ENCODE data around the gene TAF13.
"Not testable (repeated sequence)": the region's sequence is repeated elsewhere in the genome, so short reads cannot be mapped to it uniquely, and the experiment has no call there.

The TAF13 gene

DNA sequence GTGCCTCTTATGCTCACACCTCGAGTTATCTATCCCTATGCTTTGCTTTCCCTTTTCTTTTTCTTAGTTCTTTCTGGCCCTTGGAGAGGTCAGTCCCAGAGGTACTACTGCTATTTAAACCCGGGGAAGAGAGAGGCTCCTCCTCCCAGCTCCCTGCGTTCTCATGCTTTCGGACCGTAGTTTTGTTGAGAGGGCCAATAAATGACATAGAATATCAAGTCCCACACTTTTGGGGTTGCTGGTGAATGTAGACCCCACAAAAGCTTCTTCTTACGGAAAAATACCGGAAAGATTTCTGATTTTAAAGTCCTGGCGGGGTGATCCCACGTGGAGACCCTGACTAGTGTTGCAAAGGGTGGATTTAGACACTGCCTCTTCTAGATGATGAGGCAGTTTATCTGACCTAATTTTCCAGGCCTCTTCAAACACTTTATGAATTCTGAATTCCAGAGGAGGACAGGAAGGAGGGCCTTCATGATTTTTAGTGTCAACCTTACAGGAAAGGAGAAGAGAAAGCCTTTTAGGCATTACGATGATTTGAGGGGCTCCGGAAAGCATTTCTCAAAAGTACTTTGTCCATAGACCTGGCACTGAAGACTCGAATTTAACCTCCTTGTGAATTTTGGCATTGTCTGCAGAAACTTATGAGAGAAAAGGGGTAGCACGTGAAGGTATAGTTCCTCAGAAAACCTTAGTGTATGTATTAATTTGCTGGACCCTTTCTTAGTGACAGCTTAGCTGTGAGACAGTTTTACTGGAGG lies 15.5 kb upstream of the TAF13 start:
- no peak for DNase-seq (ENCODE audit: low read depth)

DNA sequence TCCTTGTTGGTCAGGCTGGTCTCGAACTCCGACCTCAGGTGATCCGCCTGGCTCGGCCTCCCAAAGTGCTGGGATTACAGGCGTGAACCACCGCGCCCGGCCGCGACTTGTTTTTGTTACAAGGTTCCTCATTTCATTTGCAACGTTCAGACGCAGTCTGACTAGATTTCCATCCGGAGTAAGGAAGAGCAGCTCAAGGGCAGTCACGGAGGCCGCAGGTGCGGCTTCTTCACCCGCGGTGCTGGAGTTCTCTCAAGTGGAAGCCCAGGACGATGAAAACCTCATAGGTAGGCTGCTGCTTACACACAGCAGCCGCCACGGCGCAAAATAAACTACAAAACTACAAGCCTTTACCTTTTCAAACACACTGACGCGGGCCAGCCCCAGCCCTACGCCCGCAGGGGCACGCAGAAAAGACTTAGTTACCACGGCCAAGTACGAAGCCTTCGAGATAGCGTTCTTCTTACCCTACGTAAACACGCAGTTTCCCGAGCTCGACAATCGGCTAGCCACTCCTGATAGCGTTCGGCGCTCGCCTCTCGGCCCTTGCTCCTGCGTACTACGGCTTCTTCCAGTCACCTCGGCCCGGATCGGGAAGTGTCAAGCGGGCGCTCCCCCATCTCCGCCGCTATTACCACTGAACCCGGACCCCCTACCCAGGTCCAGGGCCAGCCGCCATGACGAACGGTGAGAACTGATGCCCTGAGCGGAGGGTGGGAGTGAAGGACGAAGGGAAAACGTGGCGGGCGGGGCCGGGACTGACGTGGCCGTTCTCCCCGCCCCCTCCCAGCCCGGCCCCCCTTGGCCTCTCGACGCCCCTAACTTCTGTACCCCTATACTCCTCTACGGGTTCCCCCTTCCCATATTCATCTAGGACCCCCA lies 14.6 kb upstream of the TAF13 start, which contains the start of gene TMEM167B:
TMEM167B (plus strand) TSS at position 569 of the 882 bp plus-strand sequence; CDS start at position 678, 109 bp downstream.
- DNase-seq (ENCODE audit: low read depth): peak; percentile 82

DNA sequence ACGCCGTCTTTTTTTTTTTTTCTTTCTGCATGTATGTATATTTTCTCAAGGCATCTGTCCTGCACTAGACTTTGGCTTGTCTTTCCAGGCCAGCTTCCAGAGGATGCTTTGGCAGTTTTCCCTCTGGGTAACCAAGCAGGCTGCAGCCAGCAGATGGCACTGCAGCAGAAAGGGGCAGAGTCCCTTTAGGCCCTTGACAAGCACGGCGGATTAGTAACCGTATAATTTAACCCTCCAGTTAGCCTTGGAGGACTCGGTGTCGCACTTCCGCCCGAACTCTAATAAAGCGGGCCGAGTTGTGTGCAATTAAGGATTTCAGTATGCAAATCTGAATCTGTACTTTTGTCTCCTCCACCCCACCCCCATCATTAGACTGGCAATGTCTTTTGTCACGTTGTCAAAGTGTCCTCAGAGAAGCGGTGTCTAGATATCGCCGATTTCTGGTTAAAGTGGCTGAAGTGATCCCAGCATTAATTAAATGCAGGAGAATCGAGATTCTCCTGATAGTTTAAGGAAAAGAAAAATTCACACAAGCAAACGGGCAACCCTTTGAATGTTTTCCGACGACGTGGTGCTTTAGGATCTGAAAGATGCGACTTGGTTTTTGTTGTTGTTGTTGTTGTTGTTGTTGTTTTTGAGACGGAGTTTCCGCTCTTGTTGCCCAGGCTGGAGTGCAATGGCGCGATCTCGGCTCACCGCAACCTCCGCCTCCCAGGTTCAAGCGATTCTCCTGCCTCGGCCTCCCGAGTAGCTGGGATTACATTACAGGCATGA lies 13.6 kb upstream of the TAF13 start:
- no peak for DNase-seq (ENCODE audit: low read depth)

DNA sequence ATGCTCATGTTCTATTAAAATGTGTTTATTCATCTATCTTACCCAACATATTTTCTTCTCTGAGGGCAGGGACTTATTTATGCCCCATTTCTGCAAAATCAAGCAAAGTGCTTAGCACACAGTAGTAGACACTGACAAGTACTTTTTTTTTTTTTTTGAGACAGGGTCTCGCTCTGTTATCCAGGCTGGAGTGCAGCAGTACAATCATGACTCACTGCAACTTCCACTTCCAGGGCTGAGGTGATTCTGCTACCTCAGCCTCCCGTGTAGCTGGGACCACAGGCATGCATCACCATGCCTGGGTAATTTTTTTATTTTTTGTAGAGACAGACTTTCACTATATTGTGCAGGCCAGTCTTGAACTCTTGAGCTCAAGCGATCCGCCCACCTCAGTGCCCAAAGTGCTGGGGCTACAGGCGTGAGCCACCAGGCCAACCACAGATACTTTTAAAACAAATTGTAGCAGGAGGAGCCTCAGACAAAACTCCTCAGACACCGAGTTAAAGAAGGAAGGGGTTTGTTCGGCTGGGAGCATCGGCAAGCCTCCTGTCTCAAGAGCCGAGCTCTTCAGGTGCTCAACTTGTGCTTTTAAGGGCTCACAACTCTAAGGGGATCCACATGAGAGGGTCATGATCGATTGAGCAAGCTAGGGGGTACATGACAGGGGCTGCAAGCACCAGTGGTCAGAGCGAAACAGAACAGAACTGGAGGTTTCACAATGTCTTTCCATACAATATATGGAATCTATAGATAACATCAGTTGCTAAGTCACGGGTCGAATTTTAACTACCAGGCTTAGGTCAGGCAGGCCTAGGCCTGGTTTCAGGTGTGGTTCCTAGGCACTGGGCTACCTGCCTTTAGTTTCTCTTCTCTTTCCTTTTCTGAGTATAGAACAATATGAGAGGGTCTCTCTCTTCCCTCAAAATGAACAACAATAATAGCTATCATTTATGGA lies 9.0 kb upstream of the TAF13 start:
- no peak for DNase-seq (ENCODE audit: low read depth)

DNA sequence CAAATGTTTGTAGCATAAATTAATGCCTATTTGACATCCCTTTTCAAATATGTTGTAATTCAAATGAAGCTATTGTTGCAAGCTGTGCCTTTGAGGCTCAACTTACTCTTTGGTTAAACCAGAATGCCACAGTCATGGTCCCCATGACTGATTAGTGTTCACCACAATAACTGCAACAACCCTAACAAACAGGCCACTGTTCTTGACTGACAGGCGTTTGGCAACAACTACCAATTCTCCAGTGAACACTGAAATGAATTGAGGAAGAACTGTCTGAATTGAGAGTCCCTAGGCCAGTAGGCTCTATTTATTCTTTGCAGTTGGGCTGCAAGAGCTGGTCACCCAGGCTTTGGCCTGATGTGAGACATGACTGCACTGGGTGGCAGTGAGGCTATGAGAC lies 8.1 kb upstream of the TAF13 start:
- no peak for DNase-seq (ENCODE audit: low read depth)

DNA sequence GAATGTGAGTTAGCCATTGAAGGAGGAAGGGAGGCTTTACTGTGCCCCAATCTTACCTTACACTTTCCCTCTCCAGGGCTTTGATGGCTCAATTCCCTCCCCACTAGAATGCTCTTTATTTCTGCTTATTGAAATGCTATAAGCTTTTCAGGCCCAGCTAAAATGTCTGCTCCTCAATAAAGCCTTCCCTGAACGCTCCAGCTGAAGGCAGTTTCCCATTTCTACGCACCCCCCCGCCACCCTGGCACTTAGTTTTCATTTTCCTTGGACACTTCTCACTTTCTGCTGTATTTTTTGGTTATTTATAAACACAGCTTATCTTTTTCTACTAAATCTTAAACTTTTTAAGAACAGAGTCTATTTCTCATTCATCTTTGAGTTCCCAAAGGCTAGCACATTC lies 7.7 kb upstream of the TAF13 start:
- DNase-seq (ENCODE audit: low read depth): no peak

DNA sequence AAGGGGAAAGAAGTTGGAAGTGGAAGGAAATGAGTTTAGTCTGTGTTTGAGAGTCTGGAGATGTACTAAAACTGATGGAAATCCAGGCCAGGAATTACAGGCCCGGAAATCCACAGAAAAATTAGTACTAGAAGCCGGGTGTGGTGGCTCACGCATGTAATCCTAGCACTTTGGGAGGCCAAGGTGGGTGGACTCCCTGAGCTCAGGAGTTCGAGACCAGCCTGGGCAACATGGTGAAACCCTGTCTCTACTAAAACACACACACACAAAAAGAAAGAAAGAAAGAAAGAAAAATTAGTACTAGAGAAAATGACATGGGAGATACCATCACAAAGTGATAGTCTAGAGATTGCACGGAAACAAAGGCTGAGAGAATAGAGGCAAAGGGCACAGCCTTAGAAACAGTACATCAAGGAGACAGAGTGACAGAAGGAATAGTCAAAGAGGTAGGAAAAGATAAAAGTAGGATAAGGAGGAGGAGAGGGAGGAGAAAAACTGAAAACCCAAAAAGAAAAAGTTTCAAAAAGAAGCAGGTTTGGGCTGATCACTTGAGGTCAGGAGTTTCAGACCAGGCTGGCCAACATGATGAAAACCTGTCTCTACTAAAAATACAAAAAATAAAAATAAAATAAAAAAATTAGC lies 4.8 kb upstream of the TAF13 start:
- DNase-seq (ENCODE audit: low read depth): no peak

DNA sequence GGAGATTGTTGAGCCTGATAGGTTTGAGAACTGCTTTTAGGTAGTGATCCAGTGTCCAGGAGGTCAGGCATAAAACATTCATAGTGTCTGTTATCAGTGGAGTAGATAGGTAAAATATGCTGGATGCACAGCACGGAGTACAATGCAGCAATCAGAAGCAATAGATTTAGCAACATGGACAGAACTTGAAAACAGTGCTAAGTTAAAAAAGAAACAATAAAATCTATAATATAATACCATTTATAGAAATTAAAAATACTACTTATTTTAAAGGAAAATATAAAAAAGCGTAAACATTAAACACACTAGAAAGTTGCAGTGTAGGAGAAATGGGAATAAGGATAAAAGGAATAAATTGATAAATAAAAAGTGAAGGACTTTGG lies 3.4 kb upstream of the TAF13 start:
- DNase-seq (ENCODE audit: low read depth): no peak

DNA sequence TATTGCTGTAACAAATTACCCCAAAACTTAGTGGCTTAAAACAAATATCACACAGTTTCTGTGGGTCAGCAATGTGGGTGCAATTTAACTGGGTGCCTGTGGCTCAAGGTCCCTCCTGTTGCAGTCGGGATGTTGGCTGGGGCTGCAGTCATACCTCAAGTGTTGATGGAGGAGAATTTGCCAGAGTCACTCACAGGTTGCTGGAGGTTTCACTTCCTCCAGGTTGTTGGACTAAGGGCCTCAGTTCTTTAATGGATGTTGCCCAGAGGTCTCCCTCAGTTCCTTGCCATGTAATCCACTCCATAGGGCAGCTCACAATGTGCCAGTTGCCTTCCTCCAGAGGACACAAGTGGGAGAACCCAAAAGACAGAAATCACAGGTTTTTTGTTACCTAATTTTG lies 2.5 kb upstream of the TAF13 start:
- no peak for DNase-seq (ENCODE audit: low read depth)

DNA sequence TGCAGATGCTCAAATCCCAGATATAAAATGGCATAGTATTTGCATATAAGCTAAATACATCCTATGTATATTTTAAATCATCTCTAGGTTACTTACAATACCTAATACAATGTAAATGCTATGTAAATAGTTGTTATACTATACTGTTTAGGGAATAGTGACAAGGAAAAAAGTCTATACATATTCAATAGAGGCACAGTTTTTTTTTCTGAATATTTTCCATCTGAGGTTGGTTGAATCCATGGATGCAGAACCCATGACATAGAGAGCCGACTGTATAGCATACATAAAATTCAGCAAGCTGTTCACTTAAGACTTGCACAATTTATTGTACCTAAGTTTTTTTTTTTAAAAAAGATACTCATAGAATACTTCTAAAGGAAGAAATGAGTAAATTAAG lies 6.5 kb downstream of the TAF13 start:
- DNase-seq (ENCODE audit: low read depth): no peak

DNA sequence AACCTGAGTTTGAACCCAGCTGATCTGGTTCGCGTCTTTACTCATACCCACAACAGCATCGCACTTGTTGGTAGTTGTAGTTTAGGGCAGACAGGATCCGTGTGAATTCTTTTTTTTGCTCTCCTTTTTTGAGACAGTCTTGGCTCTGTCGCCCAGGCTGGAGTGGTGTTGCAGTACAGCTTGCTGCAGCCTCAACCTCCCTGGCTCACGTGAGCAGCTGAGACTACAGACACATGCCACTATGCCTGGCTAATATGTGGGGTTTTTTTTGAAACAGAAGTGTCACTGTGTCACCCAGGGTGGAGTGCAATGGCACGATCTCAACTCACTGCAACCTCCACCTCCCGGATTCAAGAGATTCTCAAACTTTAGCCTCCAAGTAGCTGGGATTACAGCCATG lies 7.9 kb downstream of the TAF13 start:
- DNase-seq (ENCODE audit: low read depth): no peak

DNA sequence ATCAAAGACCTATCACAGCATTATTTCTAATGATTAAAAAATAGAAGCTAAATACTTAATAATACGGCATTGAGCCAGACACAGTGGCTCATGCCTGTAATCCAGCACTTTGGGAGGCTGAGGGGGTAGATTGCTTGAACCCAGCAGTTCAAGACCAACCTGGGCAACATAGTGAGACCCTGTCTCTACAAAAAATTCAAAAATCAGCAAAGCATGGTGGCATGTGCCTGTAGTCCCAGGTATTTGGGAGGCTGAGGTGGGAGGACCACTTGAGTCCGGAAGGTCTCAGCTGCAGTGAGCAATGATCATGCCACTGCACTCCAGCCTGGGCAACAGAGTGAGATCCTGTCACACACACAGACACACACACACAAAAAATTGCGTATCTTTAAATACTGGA lies 10.7 kb downstream of the TAF13 start:
- no peak for DNase-seq (ENCODE audit: low read depth)

DNA sequence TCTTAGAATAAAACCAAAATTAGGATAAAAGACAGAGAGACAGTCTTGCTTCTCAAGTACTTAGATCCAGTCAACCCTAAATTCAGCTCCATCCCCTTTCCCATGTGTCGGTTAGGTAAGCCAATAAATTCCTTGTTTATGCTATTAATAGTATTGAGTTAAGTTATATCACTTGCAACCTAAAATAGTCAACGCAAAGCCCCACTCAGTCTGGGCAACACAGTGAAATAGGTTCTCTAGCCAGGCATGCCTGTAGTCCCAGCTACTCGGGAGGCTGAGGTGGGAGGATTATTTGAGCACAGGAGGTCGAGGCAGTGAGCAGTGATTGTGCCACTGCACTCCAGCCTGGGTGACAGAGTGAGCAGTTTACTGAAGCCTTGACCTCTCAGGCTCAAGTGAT lies 14.6 kb downstream of the TAF13 start:
- DNase-seq (ENCODE audit: low read depth): no peak

DNA sequence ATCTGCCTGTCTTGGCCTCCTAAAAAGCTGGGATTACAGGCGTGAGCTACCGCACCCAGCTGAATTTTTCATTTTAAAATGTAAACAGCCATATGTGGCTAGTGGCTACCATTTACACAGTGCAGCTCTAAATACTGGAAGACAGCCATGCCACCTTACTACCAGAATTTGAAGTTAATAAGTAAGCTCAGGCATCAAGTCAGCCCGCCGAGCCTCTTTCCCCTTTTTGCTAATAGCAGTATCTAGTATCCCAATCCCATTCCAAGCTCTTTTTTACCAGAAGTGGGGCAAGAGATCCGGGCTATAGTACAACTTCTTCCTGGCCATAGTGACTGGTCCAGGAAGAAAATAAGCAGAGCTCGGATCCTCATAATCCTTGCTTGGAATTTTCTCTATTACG lies 15.1 kb downstream of the TAF13 start:
- DNase-seq (ENCODE audit: low read depth): no peak

DNA sequence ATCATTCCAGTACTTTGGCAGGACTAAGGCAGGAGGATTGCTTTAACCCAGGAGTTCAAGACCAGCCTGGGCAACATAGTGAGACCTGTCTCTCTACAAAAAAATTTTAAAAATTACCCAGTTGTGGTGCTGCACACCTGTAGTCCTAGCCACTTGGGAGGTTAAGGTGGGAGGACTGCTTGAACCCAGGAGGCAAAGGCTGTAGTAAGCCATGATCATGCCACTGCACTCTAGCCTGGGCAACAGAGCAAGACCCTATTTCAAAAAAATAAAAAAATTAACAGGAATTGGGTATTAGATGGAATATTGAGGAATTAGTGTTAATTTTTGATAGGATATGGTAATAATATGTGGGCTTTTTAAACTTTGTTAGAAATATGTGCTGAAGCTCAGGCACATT lies 16.8 kb downstream of the TAF13 start:
- DNase-seq (ENCODE audit: low read depth): no peak

DNA sequence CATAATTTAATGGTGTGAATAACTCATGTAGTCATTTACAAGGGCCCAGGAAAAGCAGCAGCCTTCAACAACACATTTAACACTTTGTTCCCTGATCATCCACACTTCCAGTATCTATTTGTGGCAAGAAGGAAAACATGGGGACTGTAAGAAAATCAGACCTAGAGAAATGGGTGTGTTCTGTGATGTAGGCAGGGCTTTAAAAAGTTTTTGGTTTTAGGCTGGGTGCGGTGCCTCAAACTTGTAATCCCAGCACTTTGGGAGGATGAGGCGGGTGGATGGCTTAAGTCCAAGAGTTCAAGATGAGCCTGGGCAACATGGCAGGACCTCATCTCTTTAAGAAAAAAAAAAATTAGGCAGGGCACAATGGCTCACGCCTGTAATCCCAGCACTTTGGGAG lies 19.7 kb downstream of the TAF13 start:
- no peak for DNase-seq (ENCODE audit: low read depth)

DNA sequence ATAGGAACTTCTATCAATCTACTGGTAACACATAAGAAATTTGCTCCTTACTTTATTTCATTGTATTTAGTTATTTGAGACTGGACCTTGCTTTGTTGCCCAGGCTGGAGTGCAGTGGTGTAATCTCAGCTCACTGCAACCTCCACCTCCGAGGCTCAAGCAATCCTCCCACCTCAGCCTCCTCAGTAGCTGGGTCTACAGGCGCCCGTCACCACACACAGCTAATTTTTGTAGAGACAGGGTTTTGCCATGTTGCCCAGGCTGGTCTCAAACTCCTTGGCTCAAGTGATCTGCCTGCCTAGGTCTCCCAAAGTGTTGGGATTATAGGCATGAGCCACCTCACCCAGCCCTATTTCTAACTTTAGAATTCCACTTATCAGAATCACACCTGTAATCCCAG lies 23.7 kb downstream of the TAF13 start:
- not testable (repeated sequence) for DNase-seq (ENCODE audit: low read depth)

DNA sequence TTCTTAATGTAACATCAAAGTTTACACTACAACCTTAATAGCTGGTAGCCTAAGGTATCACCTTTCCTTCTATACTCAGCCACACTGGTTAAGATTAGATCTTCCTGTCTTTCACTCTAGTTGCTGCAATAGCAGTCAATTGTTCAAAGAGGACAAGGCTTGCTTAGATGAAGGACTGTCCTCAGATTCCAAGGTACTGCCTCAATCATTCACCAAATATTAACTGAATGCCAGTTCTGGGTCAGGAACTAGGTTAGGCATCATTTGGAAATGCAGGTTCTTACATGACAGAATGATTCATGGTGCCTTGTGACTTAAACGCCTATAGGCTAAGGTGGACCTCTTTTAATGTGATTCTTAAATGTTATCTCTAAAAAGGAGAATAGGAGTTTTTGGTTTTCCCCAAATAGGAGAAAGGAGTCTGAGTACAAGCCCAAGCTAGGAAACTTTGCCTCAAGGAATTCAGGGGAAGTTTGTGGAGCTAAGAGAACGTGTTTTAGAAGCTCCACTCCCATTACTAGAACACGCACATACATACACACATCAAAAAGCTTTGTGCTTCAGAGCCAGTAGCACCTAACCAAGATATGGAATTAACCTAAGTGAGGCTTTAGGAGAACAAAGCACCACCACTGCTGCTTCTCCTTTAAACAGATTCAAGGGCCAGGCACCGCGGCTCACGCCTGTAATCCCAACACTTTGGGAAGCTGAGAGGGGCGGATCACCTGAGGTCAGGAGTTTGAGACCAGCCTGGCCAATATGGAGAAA lies 25.4 kb downstream of the TAF13 start:
- DNase-seq (ENCODE audit: low read depth): no peak

DNA sequence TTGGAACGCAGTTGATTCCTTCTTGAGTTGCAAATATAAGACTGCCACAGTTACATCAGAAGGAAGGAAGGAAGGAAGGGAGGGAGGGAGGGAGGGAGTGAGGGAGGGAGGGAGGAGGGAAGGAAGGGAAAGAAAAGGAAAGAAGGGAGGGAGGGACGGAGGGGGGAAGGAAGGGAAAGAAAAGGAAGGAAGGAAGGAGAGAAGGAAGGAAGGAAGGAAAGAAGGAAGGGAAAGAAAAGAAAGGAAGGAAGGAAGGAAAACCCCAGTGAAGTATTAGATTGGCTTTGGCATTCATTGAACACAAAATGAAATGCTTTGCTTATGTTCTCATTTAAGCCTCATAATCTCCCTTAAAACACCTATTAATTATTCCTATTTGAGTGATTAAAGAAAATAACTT lies 27.5 kb downstream of the TAF13 start:
- DNase-seq (ENCODE audit: low read depth): no peak

DNA sequence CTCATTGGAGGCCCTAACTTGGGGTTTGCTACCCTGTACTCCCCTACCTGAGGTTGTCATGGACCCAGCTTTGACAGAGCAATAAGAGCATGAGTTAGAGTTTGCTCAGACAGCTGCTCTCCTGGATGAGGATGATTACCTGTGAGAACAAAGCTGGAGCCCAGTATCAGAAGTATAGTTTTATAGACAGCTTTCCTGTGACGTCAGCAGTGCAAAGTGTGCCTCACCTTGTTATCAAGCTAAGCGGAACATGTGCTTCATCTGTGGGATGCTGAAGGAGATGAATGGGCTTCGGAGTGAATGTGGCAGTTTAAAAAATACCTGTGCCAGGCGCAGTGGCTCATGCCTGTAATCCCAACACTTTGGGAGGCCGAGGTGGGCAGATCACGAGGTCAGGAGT lies 28.5 kb downstream of the TAF13 start:
- no peak for DNase-seq (ENCODE audit: low read depth)
